ENCODE measurements around the gene EZR.

EZR gene

GRCh38 chr6:158737710-158738615, 81.2 kb downstream of the EZR start:
- DNase-seq (ENCODE audit: low read depth in 1 of 2, low spot score in 1 of 2), result no peak

- DNase-seq (ENCODE audit: low read depth in 1 of 2, low spot score in 1 of 2), result no peak
Measured at GRCh38 chr6:158737082-158737709, 82.0 kb downstream of the EZR start.

GRCh38 chr6:158735009-158735408, 84.2 kb downstream of the EZR start:
- no peak for DNase-seq (ENCODE audit: low read depth in 1 of 2, low spot score in 1 of 2)

- DNase-seq (ENCODE audit: low read depth in 1 of 2, low spot score in 1 of 2), result no peak
Measured at GRCh38 chr6:158730541-158730907, 88.6 kb downstream of the EZR start.

- DNase-seq (ENCODE audit: low read depth in 1 of 2, low spot score in 1 of 2), result no peak
Measured at GRCh38 chr6:158729906-158730540, 89.1 kb downstream of the EZR start.

- DNase-seq (ENCODE audit: low read depth in 1 of 2, low spot score in 1 of 2), result no peak
Measured at GRCh38 chr6:158725704-158726103, 93.5 kb downstream of the EZR start.

- DNase-seq (ENCODE audit: low read depth in 1 of 2, low spot score in 1 of 2), result no peak
Measured at GRCh38 chr6:158722176-158722729, 96.9 kb downstream of the EZR start.

GRCh38 chr6:158718461-158719046, 100.6 kb downstream of the EZR start:
- no peak for DNase-seq (ENCODE audit: low read depth in 1 of 2, low spot score in 1 of 2)

- no peak for DNase-seq (ENCODE audit: low read depth in 1 of 2, low spot score in 1 of 2)
Measured at GRCh38 chr6:158717341-158718330, 101.5 kb downstream of the EZR start.

Data from activated CD4-positive, alpha-beta T cell treated with anti-CD3 and anti-CD28 coated beads, Interleukin-2, amount 50 U/mL, for 24 hours (primary cell).